K562 (cell line): ENCODE measurements around the gene PBX4. TPM values are rescaled to one million over a fixed set of nuclear protein-coding genes. Genes with fewer than 3 reads are reported as not detected.

Experiments used
- ATAC-seq: fragments of 200-7000 bp; cut with Tn5 transposase; 3 replicates; pipeline ENCODE4 v1.9.1; 2020; ENCODE audit warnings: moderate library complexity
- BruUV-seq: library from RNA; stranded (reverse); fragments of 400-500 nt; replicated peaks from 2 replicates; lab custom pipeline; 2021; lab: Mats Ljungman, UMichigan
- CTCF ChIA-PET: fragments of 300-600 bp; formaldehyde crosslinking; extraction: SDS; loops from one replicate; lab custom pipeline; 2021; ENCODE audit warnings: low intra/inter-chr PET ratio; lab: Yijun Ruan, JAX
- POLR2A ChIA-PET: fragments of 300-600, 350-650 bp; sonication (Branson Sonifier 250); formaldehyde crosslinking; extraction: SDS; loops from one replicate; lab custom pipeline; 2021; ENCODE audit warnings: antibody characterized with exemption, inconsistent platforms; lab: Yijun Ruan, JAX
- DNase-seq, 4 experiments: peaks; one replicate each; pipeline versions ENCODE4 v3.0.0 to v3.0.0-alpha.2; 2011 to 2018; ENCODE audit warnings: low spot score in 3 of 4, mixed read lengths in 3 of 4; ENCODE audit errors: extremely low read depth in 1 of 4
- FAIRE-seq: peaks from 2 replicates; lab custom pipeline; 2011; peaks lifted over from hg19 to GRCh38; lab: Jason Lieb, UNC
- H2AFZ ChIP-seq: 2 replicates; pipeline ENCODE4 v1.6.0; 2011; ENCODE audit warnings: low read depth, low read length, control low read depth, inconsistent platforms
- H3K27ac ChIP-seq: fragments of 200-600 bp; 3 replicates; pipeline ENCODE4 v1.8.0; 2011; ENCODE audit warnings: low read depth, mild to moderate bottlenecking, control low read depth, inconsistent platforms, low read length, moderate library complexity, mixed read lengths; ENCODE audit errors: extremely low read depth
- H3K27me3 ChIP-seq, 2 experiments: fragments of 300-600 bp in 1 of 2; 2 replicates in 1 of 2; 3 replicates in 1 of 2; pipeline versions ENCODE4 v1.6.0 to v1.8.0; 2011; ENCODE audit warnings: inconsistent platforms in 2 of 2, low read length in 2 of 2, mild to moderate bottlenecking in 1 of 2, mixed read lengths in 1 of 2, moderate library complexity in 1 of 2; ENCODE audit not compliant: control insufficient read depth in 2 of 2, insufficient read depth in 2 of 2
- H3K36me3 ChIP-seq: fragments of 300-600 bp; 3 replicates; pipeline ENCODE4 v1.8.0; 2011; ENCODE audit warnings: mild to moderate bottlenecking, low read length, inconsistent platforms; ENCODE audit not compliant: control insufficient read depth, insufficient read depth
- H3K4me1 ChIP-seq, 2 experiments: fragments of 200-600 bp in 1 of 2; replicated peaks in 1 of 2; 2 replicates in 1 of 2; 3 replicates in 1 of 2; pipeline versions ENCODE4 v1.5.1 to v1.8.0; 2011; ENCODE audit warnings: inconsistent platforms in 2 of 2, low read length in 2 of 2, mild to moderate bottlenecking in 1 of 2, mixed read lengths in 1 of 2, moderate library complexity in 1 of 2; ENCODE audit not compliant: control insufficient read depth in 2 of 2, insufficient read depth in 2 of 2
- H3K4me2 ChIP-seq: 2 replicates; pipeline ENCODE4 v1.6.1; 2011; ENCODE audit warnings: low read length, control low read depth, inconsistent platforms, mixed read lengths; ENCODE audit not compliant: insufficient read depth
- H3K4me3 ChIP-seq: fragments of 200-600 bp; sonication (generic), shearing (Covaris generic); 2 replicates; pipeline ENCODE4 v1.5.1; 2016; ENCODE audit warnings: control low read depth, inconsistent platforms
- H3K79me2 ChIP-seq: fragments of 200-600 bp; 3 replicates; pipeline ENCODE4 v1.8.0; 2011; ENCODE audit warnings: low read length, inconsistent platforms; ENCODE audit not compliant: control insufficient read depth, insufficient read depth
- H3K9ac ChIP-seq, 2 experiments: 2 replicates each; pipeline versions ENCODE4 v1.6.0 to v1.6.1; 2011; ENCODE audit warnings: low read depth in 2 of 2, low read length in 2 of 2, control low read depth in 1 of 2, inconsistent platforms in 1 of 2, mild to moderate bottlenecking in 1 of 2, mixed read lengths in 1 of 2; ENCODE audit not compliant: insufficient read depth in 1 of 2
- H3K9me1 ChIP-seq: one replicate; pipeline ENCODE4 v1.6.0; 2011; ENCODE audit warnings: inconsistent platforms, mild to moderate bottlenecking, low read length, moderate library complexity; ENCODE audit not compliant: control insufficient read depth, insufficient read depth
- H3K9me3 ChIP-seq: replicated peaks from 2 replicates; pipeline ENCODE4 v1.5.1; 2011; ENCODE audit warnings: low read depth, low read length, inconsistent platforms; ENCODE audit not compliant: control insufficient read depth, insufficient read depth
- H4K20me1 ChIP-seq: replicated peaks from 2 replicates; pipeline ENCODE4 v1.6.1; 2011; ENCODE audit warnings: low read length, inconsistent platforms, mixed read lengths; ENCODE audit not compliant: control insufficient read depth, insufficient read depth
- CHCHD3 ChIP-seq: fragments of 250-450 bp; sonication (Bioruptor Pico); IDR thresholded peaks from 2 replicates; pipeline ENCODE4 v2.1.2; 2022; ENCODE audit warnings: mild to moderate bottlenecking
- MYNN ChIP-seq, 2 experiments: sonication (generic); formaldehyde crosslinking in 1 of 2; IDR thresholded peaks; 2 replicates each; pipeline versions ENCODE4 v1.5.0 to v1.6.1; 2016 to 2020; ENCODE audit warnings: antibody characterized with exemption in 1 of 2, missing genetic modification reagents in 1 of 2
- PHTF2 ChIP-seq: fragments of 250-450 bp; sonication (Bioruptor Pico); IDR thresholded peaks from 2 replicates; pipeline ENCODE4 v1.5.0; 2021; ENCODE audit warnings: mild to moderate bottlenecking
- POLR2G ChIP-seq: fragments of 200-400 bp; formaldehyde crosslinking; IDR thresholded peaks from 2 replicates; pipeline ENCODE4 v1.6.1; 2017; ENCODE audit warnings: low read depth, mild to moderate bottlenecking, antibody characterized with exemption, low read length, moderate library complexity
- TAF7 ChIP-seq: fragments of 450-650 bp; IDR thresholded peaks from 2 replicates; pipeline ENCODE4 v1.6.1; 2016; ENCODE audit warnings: missing genetic modification characterization, missing compliant biosample characterization
- ZBTB33 ChIP-seq: sonication (generic); formaldehyde crosslinking; IDR thresholded peaks from 2 replicates; pipeline ENCODE4 v1.8.1; 2023; ENCODE audit warnings: mild to moderate bottlenecking, missing genetic modification reagents
- ZBTB7A ChIP-seq: IDR thresholded peaks from 2 replicates; pipeline ENCODE4 v1.6.1; 2011; ENCODE audit warnings: low read depth, mild to moderate bottlenecking, low read length, moderate library complexity, borderline replicate concordance; ENCODE audit not compliant: control insufficient read depth
- ZNF121 ChIP-seq: sonication (generic); formaldehyde crosslinking; conservative IDR thresholded peaks from 2 replicates; pipeline ENCODE4 v1.8.0; 2022; ENCODE audit warnings: missing genetic modification reagents
- ZNF3 ChIP-seq: fragments of 250-450 bp; sonication (Bioruptor Pico); IDR thresholded peaks from 2 replicates; pipeline ENCODE4 v1.5.0; 2021; ENCODE audit warnings: mild to moderate bottlenecking, moderate library complexity
- ZZZ3 ChIP-seq: fragments of 450-650 bp; IDR thresholded peaks from 2 replicates; pipeline ENCODE4 v1.6.1; 2016; ENCODE audit warnings: antibody characterized with exemption, mild to moderate bottlenecking, moderate library complexity
- WGBS: fragments of 100-300 bp; shearing (Covaris generic); methylation state at CpG from one replicate; pipeline ENCODE4 v1.1.6; 2016; ENCODE audit warnings: low coverage, mixed read lengths; ENCODE audit not compliant: insufficient coverage; ENCODE audit errors: missing lambda C conversion rate; 5-methylcytosine and 5-hydroxymethylcytosine counted together
- in situ Hi-C: fragments of 300-500 bp; cut with MboI; formaldehyde crosslinking; loops from 4 replicates; pipeline ENCODE4 v1.15.0; 2018; ENCODE audit warnings: inconsistent platforms, mixed read lengths
- intact Hi-C: fragments of 100-400 bp; cut with micrococcal nuclease; formaldehyde crosslinking; loops from 2 replicates; pipeline ENCODE4 v1.14.2; 2022
- polyA plus RNA-seq, 8 experiments: library from polyadenylated mRNA; depleted of rRNA in 4 of 8; stranded (reverse) in 5 of 8; unstranded in 3 of 8; fragments of >200 nt; fragmentation: Nextera tagmentation in 2 of 8; fragmentation: Illumina TruSeq in 1 of 8; extraction: Ambion mirVana in 2 of 8; extraction: Trizol in 1 of 8; gene quantifications; 2 replicates each; pipeline versions ENCODE4 v1.2.1 to v1.2.3, GENCODE V29; 2011 to 2014; ENCODE audit warnings: inconsistent platforms in 1 of 8, missing spikeins in 1 of 8
- total RNA-seq, 7 experiments: library from RNA; depleted of rRNA in 6 of 7; stranded (reverse); fragments of >200 nt in 6 of 7; fragmentation: Illumina TruSeq in 2 of 7; extraction: Trizol in 2 of 7; gene quantifications; 2 replicates each; pipeline versions ENCODE4 v1.2.1 to v1.2.3, GENCODE V29; 2011 to 2021; ENCODE audit warnings: low replicate concordance in 1 of 7
- TF ChIP-seq, protein P1 (sequence below): fragments of 450-650 bp; IDR thresholded peaks from 2 replicates; pipeline ENCODE4 v1.6.1; 2018; ENCODE audit not compliant: partially characterized antibody

Gene PBX4
- total and polyA plus RNA-seq, 9 of the 15 experiments (the other 6 are each of a cell fraction or from before 2014, with no cell fraction given): 0.11 to 3.8 (median 1.6) TPM; not detected in 1

DNA sequence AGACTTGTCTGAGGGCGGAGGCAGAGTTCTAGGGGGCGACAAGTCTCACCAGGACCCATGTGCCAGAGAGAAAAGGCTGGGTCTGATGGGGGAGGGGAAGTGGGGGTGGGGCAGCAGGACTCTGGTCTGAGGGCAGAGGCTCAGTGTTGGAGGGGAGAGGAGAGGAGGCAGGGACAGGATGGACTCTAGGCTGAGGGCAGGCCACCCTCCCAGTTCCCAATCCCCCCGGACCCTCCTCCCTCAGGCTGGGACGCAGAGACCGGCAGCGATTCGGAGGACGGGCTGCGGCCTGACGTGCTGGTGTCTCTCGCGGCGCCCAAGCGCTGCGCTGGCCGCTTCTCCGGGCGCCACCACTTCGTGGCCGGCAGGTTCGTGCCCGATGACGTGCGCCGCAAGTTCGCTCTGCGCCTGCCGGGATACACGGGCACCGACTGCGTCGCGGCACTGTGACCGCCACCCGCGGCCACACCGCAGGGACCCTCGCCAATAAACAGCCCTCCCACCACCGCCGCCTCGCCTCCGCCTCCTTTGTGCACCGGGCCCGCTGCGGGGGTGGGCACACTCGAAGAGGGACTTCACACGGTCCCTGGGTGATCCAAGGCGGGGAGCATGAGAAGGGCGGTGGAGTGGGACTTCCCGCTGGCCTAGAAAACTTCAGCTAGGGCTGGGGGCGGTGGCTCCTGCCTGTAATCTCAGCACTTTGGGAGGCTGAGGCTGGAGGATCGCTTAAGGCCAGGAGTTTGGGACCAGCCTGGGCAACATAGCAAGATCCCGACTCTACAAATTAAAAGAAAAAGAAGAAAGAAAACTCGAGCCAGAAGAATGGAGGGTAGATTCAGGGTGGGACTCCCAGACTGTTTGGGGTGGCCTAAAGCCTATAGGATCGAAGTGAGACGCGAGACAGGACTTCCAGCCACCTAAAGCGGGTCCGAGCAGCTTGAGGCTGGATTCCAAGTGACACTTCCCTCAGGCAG, 81.1 kb downstream of the PBX4 start:
- CTCF ChIA-PET: no interaction called here
- 0 out of 2 replicates have a peak, but pooled peaks have one; percentile 31 for TF ChIP-seq POLR2G
- TF ChIP-seq ZNF121 (CRISPR knock-in tag): peak; percentile 89
- TF ChIP-seq ZZZ3: no peak
- peak; percentile 63 for TF ChIP-seq ZBTB33
- TF ChIP-seq PHTF2 (CRISPR knock-in tag): no peak
- TF ChIP-seq CHCHD3: no peak
- TF ChIP-seq, protein P1, sequence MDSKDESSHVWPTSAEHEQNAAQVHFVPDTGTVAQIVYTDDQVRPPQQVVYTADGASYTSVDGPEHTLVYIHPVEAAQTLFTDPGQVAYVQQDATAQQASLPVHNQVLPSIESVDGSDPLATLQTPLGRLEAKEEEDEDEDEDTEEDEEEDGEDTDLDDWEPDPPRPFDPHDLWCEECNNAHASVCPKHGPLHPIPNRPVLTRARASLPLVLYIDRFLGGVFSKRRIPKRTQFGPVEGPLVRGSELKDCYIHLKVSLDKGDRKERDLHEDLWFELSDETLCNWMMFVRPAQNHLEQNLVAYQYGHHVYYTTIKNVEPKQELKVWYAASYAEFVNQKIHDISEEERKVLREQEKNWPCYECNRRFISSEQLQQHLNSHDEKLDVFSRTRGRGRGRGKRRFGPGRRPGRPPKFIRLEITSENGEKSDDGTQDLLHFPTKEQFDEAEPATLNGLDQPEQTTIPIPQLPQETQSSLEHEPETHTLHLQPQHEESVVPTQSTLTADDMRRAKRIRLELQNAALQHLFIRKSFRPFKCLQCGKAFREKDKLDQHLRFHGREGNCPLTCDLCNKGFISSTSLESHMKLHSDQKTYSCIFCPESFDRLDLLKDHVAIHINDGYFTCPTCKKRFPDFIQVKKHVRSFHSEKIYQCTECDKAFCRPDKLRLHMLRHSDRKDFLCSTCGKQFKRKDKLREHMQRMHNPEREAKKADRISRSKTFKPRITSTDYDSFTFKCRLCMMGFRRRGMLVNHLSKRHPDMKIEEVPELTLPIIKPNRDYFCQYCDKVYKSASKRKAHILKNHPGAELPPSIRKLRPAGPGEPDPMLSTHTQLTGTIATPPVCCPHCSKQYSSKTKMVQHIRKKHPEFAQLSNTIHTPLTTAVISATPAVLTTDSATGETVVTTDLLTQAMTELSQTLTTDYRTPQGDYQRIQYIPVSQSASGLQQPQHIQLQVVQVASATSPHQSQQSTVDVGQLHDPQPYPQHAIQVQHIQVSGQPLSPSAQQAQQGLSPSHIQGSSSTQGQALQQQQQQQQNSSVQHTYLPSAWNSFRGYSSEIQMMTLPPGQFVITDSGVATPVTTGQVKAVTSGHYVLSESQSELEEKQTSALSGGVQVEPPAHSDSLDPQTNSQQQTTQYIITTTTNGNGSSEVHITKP: no peak
- TF ChIP-seq ZNF3 (CRISPR knock-in tag): no peak
- peak; percentile 45; the same call in 1 of the 2 replicates for TF ChIP-seq ZBTB7A
- no peak for TF ChIP-seq TAF7 (tag)
- no peak for TF ChIP-seq MYNN (IDR thresholded peaks at IDR 0.05)
- TF ChIP-seq MYNN (CRISPR knock-in tag; IDR thresholded peaks at IDR 0.05): no peak
- TF ChIP-seq, all 486 proteins: peak for 4
- Histone ChIP-seq H3K9me3 (no peaks in the 10 kb centered on the region; the same call in 1 of the 2 replicates), H3K9ac (no peak overlapping the region), H3K79me2 (no peaks in the 10 kb centered on the region), H3K9me1 (no peaks in the 10 kb centered on the region), H2AFZ (no peak overlapping the region), H3K4me1 (peaks cover 6 to 56% of the 10 kb centered on the region in 2 experiments), H3K36me3 (no peaks in the 10 kb centered on the region), H3K4me2 (no peak overlapping the region), H3K27me3 (no peaks in the 10 kb centered on the region), H4K20me1 (0 out of 2 replicates have a peak, but pooled peaks cover 7% of the 10 kb centered on the region), H3K4me3 (no peak overlapping the region), H3K27ac (no peak overlapping the region)
- DNase-seq (no peak), FAIRE-seq (no peak), ATAC-seq (no peak)
- POLR2A ChIA-PET: interaction anchor here (0.6 kb wide), 1 partner anchor 165 kb away, joined by 3 read pairs; no protein-coding TSS in a partner anchor
- in situ Hi-C loops: loop anchor here (25.0 kb wide), 1 partner anchor 100 kb away; the partner anchor contains the start of genes GMIP and LPAR2
- no TSS peak for BruUV-seq
- intact Hi-C loops: no loop called here
- 90% methylated on average over 39 of the region's 59 CpGs for WGBS
